Endothelial cell of umbilical vein (primary cell): Measurements from ENCODE around the gene YARS1. TPM values are rescaled to one million over a fixed set of nuclear protein-coding genes. Genes with fewer than 3 reads are reported as not detected.
"Not testable (repeated sequence)": the region's sequence is repeated elsewhere in the genome, so short reads cannot be mapped to it uniquely, and the experiment has no call there.

Experiments used
- BruUV-seq: library from RNA; stranded (reverse); fragments of 400-500 nt; replicated peaks from 2 replicates; lab custom pipeline; 2021; lab: Mats Ljungman, UMichigan
- CTCF ChIA-PET: fragments of 300-600, 350-600 bp; sonication (Branson Sonifier 250); formaldehyde crosslinking; loops from one replicate; lab custom pipeline; 2021; ENCODE audit warnings: antibody characterized with exemption, inconsistent platforms; lab: Charles Lee
- POLR2A ChIA-PET: fragments of 300-600, 350-600 bp; sonication (Branson Sonifier 250); formaldehyde crosslinking; loops from one replicate; lab custom pipeline; 2021; ENCODE audit warnings: antibody characterized with exemption, inconsistent platforms; lab: Charles Lee
- DNase-seq: peaks from one replicate; pipeline ENCODE4 v3.0.0-alpha.2; 2011; ENCODE audit warnings: low read depth, low spot score
- FAIRE-seq: peaks from 2 replicates; lab custom pipeline; 2011; peaks lifted over from hg19 to GRCh38; lab: Jason Lieb, UNC
- H2AFZ ChIP-seq: 2 replicates; pipeline ENCODE4 v1.6.0; 2012; ENCODE audit warnings: low read depth, low read length, control low read depth, inconsistent platforms
- H3K27ac ChIP-seq: 2 replicates; pipeline ENCODE4 v1.5.1; 2011; ENCODE audit warnings: low read depth, mild to moderate bottlenecking, control low read depth, low read length, moderate library complexity; ENCODE audit not compliant: insufficient read depth
- H3K27me3 ChIP-seq, 2 experiments: 2 replicates each; pipeline versions ENCODE4 v1.6.0 to v1.6.1; 2011; ENCODE audit warnings: low read length in 2 of 2, mixed read lengths in 1 of 2; ENCODE audit not compliant: control insufficient read depth in 2 of 2, insufficient read depth in 2 of 2
- H3K36me3 ChIP-seq, 2 experiments: 2 replicates in 1 of 2; 3 replicates in 1 of 2; pipeline ENCODE4 v1.5.1; 2011; ENCODE audit warnings: low read length in 2 of 2, mild to moderate bottlenecking in 1 of 2, moderate library complexity in 1 of 2; ENCODE audit not compliant: control insufficient read depth in 2 of 2, insufficient read depth in 2 of 2; ENCODE audit errors: extremely low read depth in 1 of 2
- H3K4me1 ChIP-seq: 3 replicates; pipeline ENCODE4 v1.5.1; 2011; ENCODE audit warnings: mild to moderate bottlenecking, low read length; ENCODE audit not compliant: control insufficient read depth, insufficient read depth; ENCODE audit errors: extremely low read depth
- H3K4me2 ChIP-seq: 2 replicates; pipeline ENCODE4 v1.6.1; 2011; ENCODE audit warnings: low read length, control low read depth, mixed read lengths; ENCODE audit not compliant: insufficient read depth
- H3K4me3 ChIP-seq, 3 experiments: fragments of 200-600 bp in 1 of 3; sonication (generic), shearing (Covaris generic) in 1 of 3; replicated peaks in 1 of 3; 2 replicates each; pipeline ENCODE4 v1.5.1; 2011 to 2016; ENCODE audit warnings: control low read depth in 3 of 3, low read length in 3 of 3, mild to moderate bottlenecking in 2 of 3, inconsistent platforms in 1 of 3, low read depth in 1 of 3, moderate library complexity in 1 of 3; ENCODE audit not compliant: insufficient read depth in 1 of 3
- H3K79me2 ChIP-seq: 2 replicates; pipeline ENCODE4 v1.6.0; 2012; ENCODE audit warnings: low read length, inconsistent platforms; ENCODE audit not compliant: control insufficient read depth, insufficient read depth
- H3K9ac ChIP-seq: replicated peaks from 2 replicates; pipeline ENCODE3; 2011; ENCODE audit warnings: low read length, control low read depth; ENCODE audit not compliant: insufficient read depth; ENCODE audit errors: extremely low read depth
- H3K9me1 ChIP-seq: replicated peaks from 3 replicates; pipeline ENCODE4 v1.6.0; 2011; ENCODE audit warnings: mild to moderate bottlenecking, low read length; ENCODE audit not compliant: control insufficient read depth, insufficient read depth; ENCODE audit errors: extremely low read depth
- H3K9me3 ChIP-seq: replicated peaks from 2 replicates; pipeline ENCODE4 v1.5.1; 2012; ENCODE audit warnings: low read length, inconsistent platforms; ENCODE audit not compliant: control insufficient read depth, insufficient read depth
- H4K20me1 ChIP-seq: replicated peaks from 2 replicates; pipeline ENCODE3; 2011; ENCODE audit warnings: mild to moderate bottlenecking, low read length; ENCODE audit not compliant: control insufficient read depth, insufficient read depth; ENCODE audit errors: extremely low read depth
- EZH2 ChIP-seq: IDR thresholded peaks from 2 replicates; pipeline ENCODE4 v1.6.1; 2012; ENCODE audit warnings: borderline replicate concordance, low read depth, mild to moderate bottlenecking, moderate library complexity, low read length, inconsistent platforms; ENCODE audit not compliant: severe bottlenecking
- FOS ChIP-seq: IDR thresholded peaks from 2 replicates; pipeline ENCODE4 v1.6.1; 2011; ENCODE audit warnings: mild to moderate bottlenecking, low read length, moderate library complexity, borderline replicate concordance; ENCODE audit not compliant: insufficient read depth
- GATA2 ChIP-seq: IDR thresholded peaks from 2 replicates; pipeline ENCODE4 v1.7.0; 2011; ENCODE audit warnings: low read depth, mild to moderate bottlenecking, moderate library complexity, mixed read lengths, low read length; ENCODE audit not compliant: insufficient read length, insufficient read depth
- JUN ChIP-seq: IDR thresholded peaks from 2 replicates; pipeline ENCODE4 v1.6.1; 2011; ENCODE audit warnings: borderline replicate concordance, low read depth; ENCODE audit not compliant: insufficient read length, insufficient read depth
- MYC ChIP-seq: IDR thresholded peaks from one replicate; pipeline ENCODE4 v1.6.1; 2011; ENCODE audit warnings: mild to moderate bottlenecking, low read depth, low read length
- POLR2A ChIP-seq: IDR thresholded peaks from 2 replicates; pipeline ENCODE4 v1.6.1; 2012; ENCODE audit warnings: low read depth, mild to moderate bottlenecking, control low read depth, low read length
- POLR2AphosphoS5 ChIP-seq: IDR thresholded peaks from 2 replicates; pipeline ENCODE4 v1.6.1; 2012; ENCODE audit warnings: low read depth, mild to moderate bottlenecking, control low read depth, low read length, moderate library complexity; ENCODE audit not compliant: insufficient read depth
- dilution Hi-C: fragments of 300-500 bp; cut with MboI; formaldehyde crosslinking; loops from one replicate; pipeline ENCODE4 v1.15.0; 2019; ENCODE audit warnings: low sequenced_read_pairs; ENCODE audit not compliant: extremely low pct_ligation_motif_present
- intact Hi-C: fragments of 100-400 bp; cut with micrococcal nuclease; formaldehyde crosslinking; loops from one replicate; pipeline ENCODE4 v1.10.0; 2022
- polyA plus RNA-seq, 4 experiments: library from polyadenylated mRNA; depleted of rRNA in 3 of 4; stranded (reverse) in 3 of 4; unstranded in 1 of 4; fragments of >200 nt; gene quantifications; 2 replicates each; pipeline versions ENCODE4 v1.2.1 to v1.2.3, GENCODE V29; 2011 to 2012; ENCODE audit warnings: missing spikeins in 1 of 4
- total RNA-seq: library from RNA; stranded (reverse); gene quantifications from 2 replicates; pipeline ENCODE4 v1.2.3, GENCODE V29; 2021
- TF ChIP-seq, protein P1 (sequence below): IDR thresholded peaks from 2 replicates; pipeline ENCODE4 v1.6.1; 2011; ENCODE audit not compliant: insufficient read depth, insufficient read length
- TF ChIP-seq, protein P2 (sequence below), 2 donors: IDR thresholded peaks; 1 replicate in 1 of 2; 2 replicates in 1 of 2; pipeline ENCODE4 v1.5.1; 2011; ENCODE audit warnings: low read length in 2 of 2, mild to moderate bottlenecking in 2 of 2, moderate library complexity in 2 of 2, control low read depth in 1 of 2, inconsistent platforms in 1 of 2, low read depth in 1 of 2; ENCODE audit not compliant: insufficient read depth in 1 of 2; ENCODE audit errors: extremely low read depth in 1 of 2

The YARS1 gene
- total and polyA plus RNA-seq, 2 donors (not counting 3 experiments of a cell fraction or from before 2014, with no cell fraction given): 38.2 to 144 TPM

DNA sequence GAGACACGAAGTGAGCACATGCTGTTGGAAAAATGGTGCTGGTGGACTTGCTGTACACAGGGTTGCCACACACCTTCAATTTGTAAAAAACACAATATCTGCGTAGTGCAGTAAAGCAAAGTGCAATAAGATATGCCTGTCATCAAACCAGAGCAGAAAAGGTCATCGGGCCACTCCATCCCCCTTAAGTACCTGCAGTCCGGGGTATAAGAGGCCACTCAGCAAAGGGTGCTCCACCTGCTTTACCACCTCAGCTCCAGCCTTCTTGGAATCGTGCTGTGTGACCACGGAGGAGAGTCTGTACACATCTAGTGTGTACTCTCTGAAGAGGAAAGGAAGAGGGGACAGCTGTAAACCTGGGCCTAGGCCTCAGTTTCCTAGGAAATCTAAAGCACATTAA is 10.9 kb downstream of the YARS1 start:
- no peaks in the 10 kb centered on the region for H3K27me3 ChIP-seq
- no peaks in the 10 kb centered on the region for H3K9me1 ChIP-seq
- no peaks in the 10 kb centered on the region for H3K4me1 ChIP-seq
- no peak overlapping the region for H3K9ac ChIP-seq
- no TSS peak for BruUV-seq
- H3K4me2 ChIP-seq: no peak overlapping the region
- H3K9me3 ChIP-seq: no peaks in the 10 kb centered on the region
- DNase-seq: no peak
- dilution Hi-C loops: no loop called here
- H3K36me3 ChIP-seq: peaks cover 11 to 13% of the 10 kb centered on the region in 2 experiments
- no peak overlapping the region for H3K4me3 ChIP-seq
- H3K79me2 ChIP-seq: peaks cover 30% of the 10 kb centered on the region
- POLR2A ChIA-PET: no interaction called here
- H4K20me1 ChIP-seq: no peaks in the 10 kb centered on the region
- CTCF ChIA-PET: no interaction called here
- intact Hi-C loops: no loop called here
- TF ChIP-seq, protein P1, sequence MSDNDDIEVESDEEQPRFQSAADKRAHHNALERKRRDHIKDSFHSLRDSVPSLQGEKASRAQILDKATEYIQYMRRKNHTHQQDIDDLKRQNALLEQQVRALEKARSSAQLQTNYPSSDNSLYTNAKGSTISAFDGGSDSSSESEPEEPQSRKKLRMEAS: no peak
- TF ChIP-seq EZH2 (no peak), MYC (no peak), JUN (no peak), GATA2 (no peak), FOS (no peak), POLR2AphosphoS5 (no peak), POLR2A (no peak)
- TF ChIP-seq, protein P2, sequence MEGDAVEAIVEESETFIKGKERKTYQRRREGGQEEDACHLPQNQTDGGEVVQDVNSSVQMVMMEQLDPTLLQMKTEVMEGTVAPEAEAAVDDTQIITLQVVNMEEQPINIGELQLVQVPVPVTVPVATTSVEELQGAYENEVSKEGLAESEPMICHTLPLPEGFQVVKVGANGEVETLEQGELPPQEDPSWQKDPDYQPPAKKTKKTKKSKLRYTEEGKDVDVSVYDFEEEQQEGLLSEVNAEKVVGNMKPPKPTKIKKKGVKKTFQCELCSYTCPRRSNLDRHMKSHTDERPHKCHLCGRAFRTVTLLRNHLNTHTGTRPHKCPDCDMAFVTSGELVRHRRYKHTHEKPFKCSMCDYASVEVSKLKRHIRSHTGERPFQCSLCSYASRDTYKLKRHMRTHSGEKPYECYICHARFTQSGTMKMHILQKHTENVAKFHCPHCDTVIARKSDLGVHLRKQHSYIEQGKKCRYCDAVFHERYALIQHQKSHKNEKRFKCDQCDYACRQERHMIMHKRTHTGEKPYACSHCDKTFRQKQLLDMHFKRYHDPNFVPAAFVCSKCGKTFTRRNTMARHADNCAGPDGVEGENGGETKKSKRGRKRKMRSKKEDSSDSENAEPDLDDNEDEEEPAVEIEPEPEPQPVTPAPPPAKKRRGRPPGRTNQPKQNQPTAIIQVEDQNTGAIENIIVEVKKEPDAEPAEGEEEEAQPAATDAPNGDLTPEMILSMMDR (IDR thresholded peaks at IDR 0.05; ENCODE audit: extremely low read depth in 1 of 2, insufficient read depth in 1 of 2, low read depth in 1 of 2, low read length in 2 of 2): no peak
- no peak for FAIRE-seq
- H2AFZ ChIP-seq: no peak overlapping the region
- no peak overlapping the region for H3K27ac ChIP-seq

DNA sequence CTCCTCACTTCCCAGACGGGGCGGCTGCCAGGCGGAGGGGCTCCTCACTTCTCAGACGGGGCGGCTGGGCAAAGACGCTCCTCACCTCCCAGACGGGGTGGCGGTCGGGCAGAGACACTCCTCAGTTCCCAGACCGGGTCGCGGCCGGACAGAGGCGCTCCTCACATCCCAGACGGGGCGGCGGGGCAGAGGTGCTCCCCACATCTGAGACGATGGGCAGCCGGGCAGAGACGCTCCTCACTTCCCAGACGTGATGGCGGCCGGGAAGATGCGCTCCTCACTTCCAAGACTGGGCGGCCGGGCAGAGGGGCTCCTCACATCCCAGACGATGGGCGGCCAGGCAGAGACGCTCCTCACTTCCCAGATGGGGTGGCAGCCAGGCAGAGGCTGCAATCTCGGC is 12.7 kb downstream of the YARS1 start:
- dilution Hi-C loops, H4K20me1 ChIP-seq, H2AFZ ChIP-seq, intact Hi-C loops, H3K4me2 ChIP-seq, H3K9me1 ChIP-seq, H3K9me3 ChIP-seq, FAIRE-seq, H3K36me3 ChIP-seq, H3K27ac ChIP-seq, H3K27me3 ChIP-seq, H3K4me1 ChIP-seq, H3K9ac ChIP-seq, BruUV-seq, H3K4me3 ChIP-seq, POLR2A ChIA-PET, DNase-seq, CTCF ChIA-PET: not testable (repeated sequence)
- peaks cover 27% of the 10 kb centered on the region for H3K79me2 ChIP-seq
